Measurements from ENCODE around the gene SEC31A. TPM values are rescaled to one million over a fixed set of nuclear protein-coding genes. Genes with fewer than 3 reads are reported as not detected.
"Not testable (repeated sequence)": the region's sequence is repeated elsewhere in the genome, so short reads cannot be mapped to it uniquely, and the experiment has no call there.

SEC31A gene
- total RNA-seq, 3 donors from 2014 or later, result 186 to 234 (median 231) TPM

- DNase-seq (ENCODE audit: low spot score in 2 of 2), result no peak
- Histone ChIP-seq H3K27ac (no peak overlapping the region), H3K9me3 (no peaks in the 10 kb centered on the region), H3K4me3 (no peak overlapping the region), H3K4me1 (peaks cover 0 to 4% of the 10 kb centered on the region in 2 donors), H3K27me3 (no peaks in the 10 kb centered on the region), H3K36me3 (no peaks in the 10 kb centered on the region)
- intact Hi-C loops (cut with DNase I; ENCODE audit: low total_unique reads), result no loop called here
- TF ChIP-seq POLR2AphosphoS5 (IDR thresholded peaks at IDR 0.05) (no peak), POLR2A (IDR thresholded peaks at IDR 0.05) (no peak)
- TF ChIP-seq, protein P1, sequence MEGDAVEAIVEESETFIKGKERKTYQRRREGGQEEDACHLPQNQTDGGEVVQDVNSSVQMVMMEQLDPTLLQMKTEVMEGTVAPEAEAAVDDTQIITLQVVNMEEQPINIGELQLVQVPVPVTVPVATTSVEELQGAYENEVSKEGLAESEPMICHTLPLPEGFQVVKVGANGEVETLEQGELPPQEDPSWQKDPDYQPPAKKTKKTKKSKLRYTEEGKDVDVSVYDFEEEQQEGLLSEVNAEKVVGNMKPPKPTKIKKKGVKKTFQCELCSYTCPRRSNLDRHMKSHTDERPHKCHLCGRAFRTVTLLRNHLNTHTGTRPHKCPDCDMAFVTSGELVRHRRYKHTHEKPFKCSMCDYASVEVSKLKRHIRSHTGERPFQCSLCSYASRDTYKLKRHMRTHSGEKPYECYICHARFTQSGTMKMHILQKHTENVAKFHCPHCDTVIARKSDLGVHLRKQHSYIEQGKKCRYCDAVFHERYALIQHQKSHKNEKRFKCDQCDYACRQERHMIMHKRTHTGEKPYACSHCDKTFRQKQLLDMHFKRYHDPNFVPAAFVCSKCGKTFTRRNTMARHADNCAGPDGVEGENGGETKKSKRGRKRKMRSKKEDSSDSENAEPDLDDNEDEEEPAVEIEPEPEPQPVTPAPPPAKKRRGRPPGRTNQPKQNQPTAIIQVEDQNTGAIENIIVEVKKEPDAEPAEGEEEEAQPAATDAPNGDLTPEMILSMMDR (IDR thresholded peaks at IDR 0.05), result no peak
Measured at GRCh38 chr4:82885410-82885809, 5.5 kb downstream of the SEC31A start.

GRCh38 chr4:82868572-82868971 is 22.4 kb downstream of the SEC31A start:
- no peaks in the 10 kb centered on the region for H3K9me3 ChIP-seq
- DNase-seq (ENCODE audit: low spot score in 2 of 2), result no peak
- no peak overlapping the region for H3K4me3 ChIP-seq
- H3K27me3 ChIP-seq, result no peaks in the 10 kb centered on the region
- peaks cover 16% of the 10 kb centered on the region for H3K36me3 ChIP-seq
- intact Hi-C loops (cut with DNase I; ENCODE audit: low total_unique reads), result no loop called here
- TF ChIP-seq, protein P1 (IDR thresholded peaks at IDR 0.05), result no peak
- TF ChIP-seq POLR2AphosphoS5 (IDR thresholded peaks at IDR 0.05) (no peak), POLR2A (IDR thresholded peaks at IDR 0.05) (no peak)
- no peaks in the 10 kb centered on the region for H3K4me1 ChIP-seq
- H3K27ac ChIP-seq, result no peak overlapping the region

DNA sequence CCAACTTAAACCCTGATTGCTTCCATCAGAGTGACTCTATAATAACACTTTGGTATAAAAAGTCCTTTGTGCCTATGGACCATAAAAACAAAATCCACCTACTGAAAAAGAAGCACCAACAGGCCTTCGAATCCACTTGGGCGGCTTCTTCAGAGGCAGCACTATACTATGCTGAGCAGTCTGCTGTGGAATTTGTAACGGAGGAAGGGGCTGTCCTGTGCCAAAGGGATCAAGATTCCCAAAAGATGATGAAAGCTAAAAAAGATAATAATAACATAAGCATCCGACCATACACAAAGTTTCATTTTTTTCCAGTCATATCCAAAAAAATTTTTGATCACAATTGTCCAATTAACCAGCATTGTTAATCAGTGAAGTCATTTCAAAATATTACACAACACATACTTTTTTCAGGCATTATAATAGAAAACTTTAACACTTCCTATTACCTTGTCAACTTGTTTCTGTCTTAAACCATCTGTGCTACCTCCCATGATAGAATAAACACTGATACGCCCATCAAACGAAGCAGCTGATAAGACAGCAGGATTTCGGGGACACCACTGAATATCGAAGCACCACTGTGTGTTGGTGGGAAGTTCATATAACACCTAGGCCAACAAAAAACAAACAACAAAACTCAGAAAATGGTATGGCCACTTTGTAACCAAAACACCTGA is 24.1 kb downstream of the SEC31A start:
- no peaks in the 10 kb centered on the region for H3K27me3 ChIP-seq
- no peaks in the 10 kb centered on the region for H3K4me1 ChIP-seq
- no peak overlapping the region for H3K27ac ChIP-seq
- peaks cover 19% of the 10 kb centered on the region for H3K36me3 ChIP-seq
- H3K9me3 ChIP-seq, result no peaks in the 10 kb centered on the region
- intact Hi-C loops (cut with DNase I; ENCODE audit: low total_unique reads), result no loop called here
- no peak overlapping the region for H3K4me3 ChIP-seq
- TF ChIP-seq POLR2AphosphoS5 (IDR thresholded peaks at IDR 0.05) (no peak), POLR2A (IDR thresholded peaks at IDR 0.05) (no peak)
- TF ChIP-seq, protein P1 (IDR thresholded peaks at IDR 0.05), result no peak
- no peak for DNase-seq (ENCODE audit: low spot score in 2 of 2)

DNA sequence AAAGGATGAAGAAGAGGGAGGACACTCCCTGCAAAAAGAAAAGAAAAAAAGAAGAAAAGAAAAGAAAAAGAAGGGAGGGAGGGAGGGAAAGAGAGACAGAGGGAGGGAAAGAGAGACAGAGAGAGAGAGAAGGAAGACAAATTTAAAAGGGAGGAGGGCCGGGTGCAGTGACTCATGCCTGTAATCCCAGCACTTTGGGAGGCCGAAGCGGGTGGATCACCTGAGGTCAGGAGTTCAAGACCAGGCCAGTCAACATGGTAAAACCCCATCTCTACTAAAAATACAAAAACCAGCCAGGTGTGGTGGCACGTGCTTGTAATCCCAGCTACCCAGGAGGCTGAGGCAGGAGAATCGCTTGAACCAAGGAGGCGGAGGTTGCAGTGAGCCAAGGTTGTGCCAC is 24.9 kb downstream of the SEC31A start:
- peak overlapping the region; percentile 50 to 74 for H3K27ac ChIP-seq
- DNase-seq (ENCODE audit: low spot score in 2 of 2); H3K4me3 ChIP-seq; H3K9me3 ChIP-seq; intact Hi-C loops (cut with DNase I; ENCODE audit: low total_unique reads); H3K4me1 ChIP-seq; H3K27me3 ChIP-seq: not testable (repeated sequence)
- peaks cover 19% of the 10 kb centered on the region for H3K36me3 ChIP-seq

GRCh38 chr4:82865592-82865991 is 25.4 kb downstream of the SEC31A start:
- H3K27me3 ChIP-seq, result no peaks in the 10 kb centered on the region
- H3K4me1 ChIP-seq, result no peaks in the 10 kb centered on the region
- no peaks in the 10 kb centered on the region for H3K9me3 ChIP-seq
- TF ChIP-seq POLR2AphosphoS5 (IDR thresholded peaks at IDR 0.05), result no peak
- TF ChIP-seq POLR2A (IDR thresholded peaks at IDR 0.05), result no peak
- TF ChIP-seq, protein P1 (IDR thresholded peaks at IDR 0.05), result no peak
- H3K36me3 ChIP-seq, result peaks cover 19% of the 10 kb centered on the region
- peak overlapping the region in 1 of 2 donors; percentile 50 for H3K27ac ChIP-seq
- no peak overlapping the region for H3K4me3 ChIP-seq
- no peak for DNase-seq (ENCODE audit: low spot score in 2 of 2)
- intact Hi-C loops (cut with DNase I; ENCODE audit: low total_unique reads), result no loop called here

Data from breast epithelium (tissue), 4 donors.